HEK293T (cell line): ENCODE measurements around the gene IRF8.

ENCODE experiments used
- CTBP1 ChIP-seq: fragments of 450-650 bp; IDR thresholded peaks from 2 replicates; pipeline ENCODE4 v1.6.1; 2016; ENCODE audit warnings: borderline replicate concordance
- FOXA1 ChIP-seq: fragments of 450-650 bp; IDR thresholded peaks from 2 replicates; pipeline ENCODE4 v1.6.1; 2016; ENCODE audit warnings: mild to moderate bottlenecking
- TARDBP ChIP-seq: fragments of 450-650 bp; IDR thresholded peaks from 2 replicates; pipeline ENCODE4 v1.6.1; 2016
- ZNF384 ChIP-seq: fragments of 450-650 bp; IDR thresholded peaks from 2 replicates; pipeline ENCODE4 v1.6.1; 2016

DNA sequence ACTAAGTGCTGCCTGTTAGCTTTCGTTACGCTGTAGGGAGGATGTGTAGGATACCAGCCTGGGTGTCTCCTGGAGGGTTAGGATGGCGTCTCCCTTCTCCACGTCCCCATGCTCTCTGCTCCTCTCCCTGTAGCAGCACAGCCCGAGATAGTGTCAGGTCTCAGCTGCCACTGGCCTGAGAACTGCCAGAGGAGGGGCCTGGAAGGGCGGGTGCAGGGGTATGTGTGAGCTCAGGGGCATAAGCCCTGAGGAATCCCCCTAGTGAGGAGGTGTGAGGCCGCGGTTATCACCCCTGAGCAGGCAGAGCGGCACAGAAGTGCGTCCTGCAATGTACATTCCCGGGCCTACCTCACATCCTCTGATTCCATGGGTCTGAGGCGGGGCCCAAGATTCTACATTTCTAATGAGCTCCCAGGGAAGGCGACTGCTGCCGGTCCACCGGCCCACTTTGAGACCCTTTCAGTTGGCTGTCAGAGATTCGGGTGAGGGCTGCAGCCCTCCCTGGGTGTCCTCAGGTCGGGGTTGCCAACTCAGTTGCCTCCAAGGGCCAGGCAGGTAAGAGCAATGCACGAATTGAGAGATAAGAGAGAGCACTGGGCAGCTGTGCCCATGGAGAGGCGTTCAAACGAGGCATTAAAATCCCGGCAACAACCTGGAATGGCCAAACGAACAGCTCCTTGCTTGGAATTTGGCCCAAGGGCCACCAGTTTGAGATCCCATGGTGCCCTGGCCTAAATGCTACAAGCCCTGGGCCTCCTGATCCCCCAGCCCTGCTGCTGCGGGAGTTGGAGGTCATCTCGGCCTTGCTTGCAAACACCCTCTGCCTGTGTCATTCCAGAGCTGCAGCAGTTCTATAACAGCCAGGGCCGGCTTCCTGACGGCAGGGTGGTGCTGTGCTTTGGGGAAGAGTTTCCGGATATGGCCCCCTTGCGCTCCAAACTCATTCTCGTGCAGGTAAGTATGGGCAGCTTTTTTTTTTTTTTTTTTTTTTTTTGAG, 20.6 kb downstream of the IRF8 start:
- TF ChIP-seq CTBP1 (no peak), TARDBP (no peak), FOXA1 (no peak), ZNF384 (no peak)
